Glutamatergic neuron (in vitro differentiated cells): Measurements from ENCODE around the gene IRF9. TPM values are rescaled to one million over a fixed set of nuclear protein-coding genes. Genes with fewer than 3 reads are reported as not detected.

Source experiments
- DNase-seq: peaks from one replicate; pipeline ENCODE4 v3.0.0; 2022
- H3K27ac Mint-ChIP-seq: one replicate; pipeline ENCODE4 v1.8.0; 2020; ENCODE audit warnings: mild to moderate bottlenecking, mixed read lengths, inconsistent platforms; ENCODE audit not compliant: unreplicated experiment
- H3K27me3 Mint-ChIP-seq: one replicate; pipeline ENCODE4 v1.8.0; 2020; ENCODE audit warnings: mild to moderate bottlenecking, moderate library complexity, mixed read lengths, inconsistent platforms; ENCODE audit not compliant: unreplicated experiment
- H3K36me3 Mint-ChIP-seq: one replicate; pipeline ENCODE4 v1.8.0; 2020; ENCODE audit warnings: mild to moderate bottlenecking, mixed read lengths, inconsistent platforms; ENCODE audit not compliant: unreplicated experiment
- H3K4me1 Mint-ChIP-seq: one replicate; pipeline ENCODE4 v1.8.0; 2020; ENCODE audit warnings: mild to moderate bottlenecking, low read depth, mixed read lengths, inconsistent platforms; ENCODE audit not compliant: unreplicated experiment
- H3K4me3 Mint-ChIP-seq: one replicate; pipeline ENCODE4 v1.8.0; 2020; ENCODE audit warnings: mild to moderate bottlenecking, mixed read lengths, inconsistent platforms; ENCODE audit not compliant: unreplicated experiment
- H3K9me3 Mint-ChIP-seq: one replicate; pipeline ENCODE4 v1.8.0; 2020; ENCODE audit warnings: mild to moderate bottlenecking, moderate library complexity, mixed read lengths, inconsistent platforms; ENCODE audit not compliant: unreplicated experiment
- CTCF ChIP-seq: fragments of 200-600 bp; sonication (generic); IDR thresholded peaks from one replicate; pipeline ENCODE4 v1.5.0; 2021; ENCODE audit not compliant: partially characterized antibody, unreplicated experiment
- microRNA-seq: library from miRNA; unstranded; fragments of <30 nt; microRNA quantifications from one replicate; pipeline ENCODE4, GENCODE V29; 2020; ENCODE audit not compliant: unreplicated experiment
- total RNA-seq: library from RNA; stranded (reverse); fragmentation: NEBNext Ultra II Directional; extraction: Animal tissue kit (Norgen Biotek cat#: 25700); gene quantifications from one replicate; pipeline ENCODE4 v1.2.1, GENCODE V29; 2021; ENCODE audit not compliant: unreplicated experiment

The IRF9 gene
- total RNA-seq, 1 donor from 2014 or later = 31.0 TPM

GRCh38 chr14:24211311-24211710 lies 50.2 kb downstream of the IRF9 start:
- H3K27ac Mint-ChIP-seq = no peak overlapping the region
- H3K4me1 Mint-ChIP-seq = peaks cover 9% of the 10 kb centered on the region
- peaks cover 12% of the 10 kb centered on the region for H3K9me3 Mint-ChIP-seq
- H3K36me3 Mint-ChIP-seq = peaks cover 10% of the 10 kb centered on the region
- H3K27me3 Mint-ChIP-seq = peaks cover 21% of the 10 kb centered on the region
- no peak overlapping the region for H3K4me3 Mint-ChIP-seq
- no peak for TF ChIP-seq CTCF
- DNase-seq = no peak

GRCh38 chr14:24212924-24213865 lies 52.1 kb downstream of the IRF9 start, which contains the start of gene CHMP4A:
Gene CHMP4A, minus strand, starts transcription at chr14:24213488. Its CDS starts 49 bp downstream, at chr14:24213439.
- Mint-ChIP-seq H3K27me3 (peaks cover 19% of the 10 kb centered on the region), H3K27ac (peak within 1 kb of the TSS; percentile 95), H3K9me3 (peaks cover 12% of the 10 kb centered on the region), H3K4me3 (peak within 1 kb of the TSS; percentile 91), H3K36me3 (no peaks in the 10 kb centered on the region), H3K4me1 (peaks cover 10% of the 10 kb centered on the region)
- TF ChIP-seq CTCF = no peak
- peak; percentile 98 for DNase-seq

- Mint-ChIP-seq H3K4me3 (peak overlapping the region; percentile 91), H3K27ac (peak overlapping the region; percentile 95), H3K27me3 (peaks cover 17% of the 10 kb centered on the region), H3K9me3 (peaks cover 10% of the 10 kb centered on the region), H3K4me1 (peaks cover 10% of the 10 kb centered on the region), H3K36me3 (no peaks in the 10 kb centered on the region)
- no peak for DNase-seq
- no peak for TF ChIP-seq CTCF
These were observed 53.0 kb downstream of the IRF9 start for GRCh38 chr14:24213866-24214662.

- peak within 1 kb of the TSS; percentile 97 for H3K27ac Mint-ChIP-seq
- H3K36me3 Mint-ChIP-seq = no peaks in the 10 kb centered on the region
- peaks cover 10% of the 10 kb centered on the region for H3K4me1 Mint-ChIP-seq
- peaks cover 12% of the 10 kb centered on the region for H3K27me3 Mint-ChIP-seq
- peak; percentile 22 for TF ChIP-seq CTCF
- H3K4me3 Mint-ChIP-seq = peak within 1 kb of the TSS; percentile 96
- DNase-seq = peak; percentile 87
- peaks cover 6% of the 10 kb centered on the region for H3K9me3 Mint-ChIP-seq
These were observed 54.7 kb downstream of the IRF9 start, which contains the start of gene MDP1 for GRCh38 chr14:24215495-24216344. Gene MDP1, minus strand, starts transcription at chr14:24216066. Its CDS starts 111 bp downstream, at chr14:24215955.

Small RNA genes lying within 50 kb of the gene (microRNA-seq; reads per million reads assigned to microRNA genes)
- gene MIR7703 = not detected

Other genes starting within 250 kb of the IRF9 start
- 6.1 TPM for gene DHRS4, start 207.5 kb upstream of the IRF9 start, total RNA-seq
- gene DHRS4L2, start 172.3 kb upstream of the IRF9 start, total RNA-seq = 10.4 TPM
- gene CARMIL3, start 109.3 kb upstream of the IRF9 start, total RNA-seq = 108 TPM
- 0.44 TPM for gene CPNE6, start 89.7 kb upstream of the IRF9 start, total RNA-seq
- 99.9 TPM for gene PCK2, start 67.0 kb upstream of the IRF9 start, total RNA-seq
- 54.1 TPM for gene DCAF11, start 46.5 kb upstream of the IRF9 start, total RNA-seq
- 3.7 TPM for gene NRL, start 46.3 kb upstream of the IRF9 start, total RNA-seq
- 0.66 TPM for gene FITM1, start 30.6 kb upstream of the IRF9 start, total RNA-seq
- 35.7 TPM for gene PSME1, start 25.1 kb upstream of the IRF9 start, total RNA-seq
- gene EMC9, start 19.7 kb upstream of the IRF9 start, total RNA-seq = 18.1 TPM
- 58.9 TPM for gene PSME2, start 14.7 kb upstream of the IRF9 start, total RNA-seq
- gene RNF31, start 13.8 kb upstream of the IRF9 start, total RNA-seq = 88.2 TPM
- gene REC8, start 10.8 kb downstream of the IRF9 start, total RNA-seq = 136 TPM
- gene IPO4, start 27.6 kb downstream of the IRF9 start, total RNA-seq = 25.5 TPM
- 35.0 TPM for gene TM9SF1, start 34.2 kb downstream of the IRF9 start, total RNA-seq
- gene TSSK4, start 44.4 kb downstream of the IRF9 start, total RNA-seq = not detected
- 32.4 TPM for gene CHMP4A, start 52.2 kb downstream of the IRF9 start, total RNA-seq
- gene MDP1, start 54.8 kb downstream of the IRF9 start, total RNA-seq = 25.5 TPM
- gene NEDD8, start 71.1 kb downstream of the IRF9 start, total RNA-seq = 169 TPM
- 55.8 TPM for gene GMPR2, start 71.7 kb downstream of the IRF9 start, total RNA-seq
- 67.0 TPM for gene TINF2, start 81.4 kb downstream of the IRF9 start, total RNA-seq
- 4.2 TPM for gene TGM1, start 101.9 kb downstream of the IRF9 start, total RNA-seq
- 30.3 TPM for gene RABGGTA, start 110.3 kb downstream of the IRF9 start, total RNA-seq
- gene DHRS1, start 138.5 kb downstream of the IRF9 start, total RNA-seq = 25.1 TPM
- gene NOP9, start 138.6 kb downstream of the IRF9 start, total RNA-seq = 29.2 TPM
- gene CIDEB, start 146.7 kb downstream of the IRF9 start, total RNA-seq = 1.8 TPM
- gene LTB4R2, start 148.9 kb downstream of the IRF9 start, total RNA-seq = 8.9 TPM
- gene LTB4R, start 150.2 kb downstream of the IRF9 start, total RNA-seq = 7.1 TPM
- not detected for gene ADCY4, start 173.8 kb downstream of the IRF9 start, total RNA-seq
- gene RIPK3, start 178.7 kb downstream of the IRF9 start, total RNA-seq = not detected
- gene NFATC4, start 206.9 kb downstream of the IRF9 start, total RNA-seq = 11.4 TPM
- gene NYNRIN, start 237.7 kb downstream of the IRF9 start, total RNA-seq = 33.5 TPM